ENCODE data around the gene KIF21A.

The KIF21A gene

GRCh38 chr12:39359645-39360044 is 83.3 kb downstream of the KIF21A start:
- DNase-seq (ENCODE audit: extremely low read depth, low read depth), result no peak
- no peak for TF ChIP-seq CTCF (IDR thresholded peaks at IDR 0.05; ENCODE audit: low read depth, low read length)

DNA sequence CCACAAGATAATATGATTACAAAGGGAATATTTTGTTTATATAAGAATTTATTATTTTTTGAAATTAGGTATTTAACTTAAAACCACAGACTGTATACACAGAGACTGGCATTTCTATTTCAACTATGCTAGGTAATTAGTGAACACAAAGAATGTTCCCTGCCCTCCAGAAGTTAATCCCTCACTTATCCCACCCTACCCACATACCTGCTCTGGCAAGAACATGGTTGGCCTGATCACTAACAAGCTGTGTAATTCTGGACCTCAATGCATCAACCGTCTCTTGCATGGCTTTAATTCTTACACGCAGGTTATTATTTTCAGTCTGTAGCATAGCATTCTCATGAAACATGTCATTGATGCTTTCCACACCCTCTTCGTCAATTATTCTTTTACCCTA is 85.9 kb downstream of the KIF21A start:
- no peak for TF ChIP-seq CTCF (IDR thresholded peaks at IDR 0.05; ENCODE audit: low read depth, low read length)
- no peak for DNase-seq (ENCODE audit: extremely low read depth, low read depth)

DNA sequence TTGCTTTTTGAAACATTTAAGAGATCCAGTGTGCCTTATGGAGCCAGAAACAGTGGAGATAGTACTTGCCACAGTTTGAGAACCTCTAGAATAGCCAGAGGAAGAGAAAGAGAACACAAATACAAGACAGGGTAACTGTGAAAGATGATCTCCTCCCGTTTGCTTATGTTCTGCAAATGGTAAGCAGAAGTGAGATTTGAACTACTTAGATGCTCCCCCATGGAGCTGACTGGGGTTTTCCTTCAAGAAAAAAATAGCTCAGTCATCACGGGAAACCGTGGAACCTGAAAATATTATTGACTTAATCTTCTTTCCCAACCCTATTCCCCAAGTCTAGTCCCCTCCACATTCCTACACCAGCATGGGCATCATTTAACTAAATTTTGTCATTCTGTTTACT is 87.1 kb downstream of the KIF21A start:
- TF ChIP-seq CTCF (IDR thresholded peaks at IDR 0.05; ENCODE audit: low read depth, low read length), result no peak
- DNase-seq (ENCODE audit: extremely low read depth, low read depth), result no peak

GRCh38 chr12:39354955-39355354 is 88.0 kb downstream of the KIF21A start:
- no peak for TF ChIP-seq CTCF (IDR thresholded peaks at IDR 0.05; ENCODE audit: low read depth, low read length)
- DNase-seq (ENCODE audit: extremely low read depth, low read depth), result no peak

GRCh38 chr12:39352471-39353017 is 90.4 kb downstream of the KIF21A start:
- TF ChIP-seq CTCF (IDR thresholded peaks at IDR 0.05; ENCODE audit: low read depth, low read length), result no peak
- no peak for DNase-seq (ENCODE audit: extremely low read depth, low read depth)

GRCh38 chr12:39351153-39351552 is 91.8 kb downstream of the KIF21A start:
- TF ChIP-seq CTCF (IDR thresholded peaks at IDR 0.05; ENCODE audit: low read depth, low read length), result no peak
- DNase-seq (ENCODE audit: extremely low read depth, low read depth), result no peak

DNA sequence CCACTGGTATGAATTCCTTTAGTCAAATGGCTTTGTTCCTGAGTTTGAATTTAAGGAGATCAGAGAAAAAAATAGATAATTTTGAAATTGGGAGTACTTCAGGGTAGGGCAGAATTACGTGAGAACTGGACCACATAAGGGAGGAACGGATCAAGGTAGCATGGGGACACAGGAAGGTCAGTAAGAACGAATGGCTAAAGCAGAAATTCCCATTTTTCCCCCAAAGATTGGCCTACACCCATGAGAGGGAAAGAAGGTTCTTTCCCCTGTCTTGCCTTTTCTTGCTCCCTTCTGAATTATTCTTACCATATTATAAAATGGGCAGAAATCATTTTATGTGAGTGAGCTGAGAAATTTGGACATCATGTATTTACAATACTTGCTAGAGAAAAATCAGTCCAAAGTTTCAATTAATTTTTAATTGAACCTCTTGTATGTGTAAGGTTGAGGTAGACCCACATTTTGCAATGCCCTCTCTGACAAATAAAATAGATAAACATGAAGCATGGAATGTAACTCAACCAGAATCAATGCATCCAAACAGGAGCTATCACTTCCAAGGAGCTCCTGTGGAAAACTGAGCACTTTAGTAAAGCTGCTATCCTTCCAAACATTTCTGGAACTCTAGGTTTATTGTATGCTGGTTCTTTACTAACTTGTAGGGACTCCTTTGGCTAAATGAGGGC is 93.8 kb downstream of the KIF21A start:
- DNase-seq (ENCODE audit: extremely low read depth, low read depth), result no peak

More for the DNA sequence above, 93.8 kb downstream of the KIF21A start:
- no peak for TF ChIP-seq CTCF (IDR thresholded peaks at IDR 0.05; ENCODE audit: low read depth, low read length)

Measured in AG09319 (cell line).